HG03565 (cell line): Measurements from ENCODE around the gene UBE2J1.
"Not testable (repeated sequence)": the region's sequence is repeated elsewhere in the genome, so short reads cannot be mapped to it uniquely, and the experiment has no call there.

Source experiments
- ATAC-seq: cut with Tn5 transposase; IDR thresholded peaks from one replicate; pipeline ENCODE4 v1.9.1; 2021; ENCODE audit warnings: mild to moderate bottlenecking, moderate library complexity; ENCODE audit not compliant: unreplicated experiment

Gene UBE2J1

DNA sequence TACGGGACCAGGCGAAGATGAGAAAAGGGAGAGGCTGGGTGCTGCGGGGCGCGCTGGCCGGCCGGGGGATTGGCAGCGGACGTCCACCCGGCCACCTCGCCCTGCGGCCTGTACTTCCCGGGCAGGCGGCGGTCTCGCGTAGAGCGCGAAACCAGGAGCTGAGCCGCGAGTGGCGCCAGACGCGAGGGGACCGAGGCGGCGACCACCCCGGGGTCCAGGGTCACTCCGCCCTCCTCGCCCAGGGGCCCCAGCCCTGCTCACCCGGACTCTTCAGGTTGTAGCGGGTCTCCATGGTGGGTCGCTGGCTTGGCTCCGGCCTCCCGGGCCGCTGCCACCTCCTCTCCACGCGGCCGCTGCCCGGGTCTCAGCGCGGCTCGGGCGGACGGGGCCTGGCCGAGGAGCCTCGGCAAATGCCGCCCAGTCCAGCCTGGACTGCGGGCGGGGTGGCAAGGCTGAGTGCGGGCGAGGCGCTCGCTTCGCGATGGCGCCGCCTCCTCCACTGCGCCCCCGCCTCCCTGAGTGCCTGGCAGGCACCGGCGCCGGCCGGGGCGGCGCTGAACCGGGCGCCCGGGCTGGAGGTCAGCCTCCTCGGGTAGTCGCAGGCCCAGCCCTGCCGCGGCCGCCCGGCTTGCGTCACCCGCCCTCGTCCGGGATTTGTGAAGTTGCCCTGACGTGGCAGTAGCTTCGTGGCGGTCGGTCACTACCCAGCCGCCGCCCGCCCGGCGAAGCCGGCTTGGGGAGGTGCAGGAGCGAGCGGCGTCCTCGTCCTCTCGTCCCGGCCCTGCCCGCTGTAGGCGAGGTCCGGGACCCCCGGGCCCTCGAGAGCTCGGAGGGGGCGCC is at the start of gene UBE2J1:
Gene UBE2J1, minus strand, starts transcription at position 445 of the 840 bp plus-strand sequence. Its CDS starts 153 bp downstream, at position 292.
- ATAC-seq: peak; percentile 30

- ATAC-seq: no peak
These were observed 48.4 kb upstream of the UBE2J1 start for GRCh38 chr6:89400912-89401399.

GRCh38 chr6:89400050-89400449 is 47.5 kb upstream of the UBE2J1 start:
- ATAC-seq: no peak

DNA sequence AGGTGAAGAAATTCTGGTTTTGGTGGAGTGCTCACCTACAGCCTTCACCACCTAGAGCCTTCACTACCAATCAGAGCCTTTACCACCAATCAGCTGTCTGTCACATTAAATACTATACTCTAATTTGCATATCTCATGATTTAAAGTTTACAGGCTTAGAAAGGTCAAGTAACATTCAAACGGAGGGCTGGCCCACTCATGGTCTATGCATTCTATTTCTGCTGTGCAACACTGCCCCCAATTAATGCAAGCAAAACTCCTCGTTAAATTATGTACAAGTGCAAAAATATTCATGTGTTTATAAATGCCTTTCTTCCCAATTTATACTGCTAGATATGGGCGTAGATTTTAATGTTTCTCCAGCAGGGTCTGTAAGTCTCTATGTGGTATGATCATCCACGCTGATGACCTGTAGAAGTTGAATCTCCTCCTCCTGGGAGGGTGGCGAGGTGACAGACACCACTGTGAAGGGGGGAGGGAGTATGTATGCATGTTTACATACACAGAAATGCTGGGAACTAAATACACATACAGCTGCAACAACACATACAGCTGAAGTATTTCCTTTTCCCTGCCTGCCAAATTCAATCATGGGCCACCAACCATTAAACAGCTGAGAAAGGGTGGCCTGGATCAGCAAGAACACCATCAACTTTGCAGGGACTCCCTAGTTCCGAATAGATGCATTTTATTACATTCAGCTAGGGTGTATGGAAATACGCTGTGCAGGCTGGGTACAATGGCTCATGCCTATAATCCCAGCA is 46.4 kb upstream of the UBE2J1 start:
- no peak for ATAC-seq

GRCh38 chr6:89397884-89398283 is 45.4 kb upstream of the UBE2J1 start:
- not testable (repeated sequence) for ATAC-seq

DNA sequence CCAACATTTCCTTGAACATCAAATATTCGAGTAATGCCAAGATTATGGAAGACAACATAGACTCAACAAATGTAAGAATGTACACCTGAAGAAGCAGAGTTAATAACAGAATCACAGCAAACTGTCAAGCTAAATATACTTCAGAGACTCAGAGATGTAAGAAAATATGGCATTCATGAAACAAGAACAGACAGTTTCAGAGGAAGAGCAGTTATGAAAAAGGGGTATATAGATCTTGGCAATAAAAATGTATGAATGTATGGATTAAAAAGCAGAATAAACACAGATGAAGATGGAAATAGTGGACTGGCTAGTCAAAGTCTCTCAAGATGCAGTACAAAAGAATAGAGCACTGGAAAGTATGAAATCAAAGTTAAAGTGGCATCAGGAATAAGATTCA is 41.1 kb upstream of the UBE2J1 start:
- no peak for ATAC-seq

GRCh38 chr6:89392823-89393222 is 40.3 kb upstream of the UBE2J1 start:
- ATAC-seq: no peak

- ATAC-seq: no peak
These were observed 36.3 kb upstream of the UBE2J1 start for GRCh38 chr6:89388846-89389245.

DNA sequence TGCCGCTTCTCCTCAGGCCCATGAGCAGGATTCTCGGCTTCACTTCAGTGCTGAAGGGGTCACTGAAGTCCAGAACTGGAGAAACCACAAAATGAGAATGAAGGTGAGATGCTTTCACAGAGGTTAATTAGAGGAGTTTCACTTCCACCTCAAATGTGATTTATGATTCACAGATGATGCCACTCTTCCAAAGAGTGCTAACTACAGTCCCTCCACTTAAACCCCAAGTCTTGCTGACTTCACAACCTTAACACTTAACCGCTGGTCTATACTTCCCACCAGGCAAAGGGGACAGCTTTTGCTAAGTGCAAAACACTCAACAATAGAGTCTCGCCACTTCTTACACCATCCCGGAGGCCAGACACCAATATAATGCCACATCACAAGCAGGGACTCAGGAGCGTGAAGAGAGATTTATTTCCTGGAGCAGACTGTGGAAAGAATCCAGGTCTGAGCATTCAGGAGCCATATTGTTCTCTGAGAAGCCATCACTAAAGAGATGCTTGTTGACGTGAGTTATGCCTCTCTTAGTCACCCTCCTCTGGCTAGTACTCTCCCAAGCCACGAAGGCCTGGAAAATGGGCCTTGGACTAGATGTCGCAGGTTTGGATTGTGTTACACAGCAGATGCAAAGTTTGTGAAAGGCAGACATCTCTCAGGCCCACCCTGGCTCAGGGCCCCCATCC is 35.1 kb upstream of the UBE2J1 start:
- ATAC-seq: peak; percentile 95

DNA sequence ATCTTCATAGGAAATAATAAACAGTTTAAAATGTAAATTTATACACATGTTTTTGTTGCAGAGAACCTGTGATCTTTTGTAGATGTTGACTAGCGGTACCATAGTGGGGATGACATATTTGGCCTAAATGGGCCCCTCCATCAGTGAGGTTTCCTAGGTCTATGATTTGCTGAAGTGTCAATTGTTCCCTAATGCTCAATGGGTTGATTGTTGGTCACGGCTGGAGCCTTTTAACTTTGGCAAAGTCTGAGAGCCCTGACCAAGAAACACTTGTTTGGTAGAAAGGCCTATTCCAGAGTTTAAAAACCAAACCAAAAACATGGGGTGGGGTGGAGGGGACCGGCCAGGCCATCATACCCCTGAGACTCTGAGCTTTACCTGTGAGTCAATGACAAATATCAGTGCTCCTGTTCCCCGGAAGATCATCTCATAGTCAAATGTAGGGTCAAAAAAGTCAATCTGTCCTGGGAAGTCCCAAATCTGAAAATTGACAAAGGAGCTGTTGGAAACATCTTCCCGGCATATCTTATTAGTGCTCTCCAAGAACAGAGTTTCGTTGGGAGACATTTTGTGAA is 34.5 kb upstream of the UBE2J1 start:
- ATAC-seq: no peak

DNA sequence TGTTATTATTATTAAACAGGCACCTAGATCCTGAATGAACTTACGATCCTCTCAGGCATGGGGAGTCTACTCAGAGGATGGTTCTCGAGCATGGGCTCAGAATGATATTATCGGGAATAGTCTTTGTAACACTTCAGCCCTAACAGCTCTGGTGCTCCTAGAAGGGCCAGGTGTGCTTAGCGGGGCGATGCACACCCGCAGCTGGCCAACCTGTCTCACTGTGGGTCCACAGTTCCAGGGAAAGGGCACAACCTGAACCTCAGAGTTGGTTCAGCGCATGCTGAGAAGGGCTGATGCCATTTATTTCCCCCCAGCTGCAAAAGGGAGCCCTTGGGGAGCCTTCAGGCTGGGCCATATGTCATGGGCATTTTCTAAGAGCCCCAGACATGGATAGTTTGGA is 33.3 kb upstream of the UBE2J1 start:
- ATAC-seq: no peak

DNA sequence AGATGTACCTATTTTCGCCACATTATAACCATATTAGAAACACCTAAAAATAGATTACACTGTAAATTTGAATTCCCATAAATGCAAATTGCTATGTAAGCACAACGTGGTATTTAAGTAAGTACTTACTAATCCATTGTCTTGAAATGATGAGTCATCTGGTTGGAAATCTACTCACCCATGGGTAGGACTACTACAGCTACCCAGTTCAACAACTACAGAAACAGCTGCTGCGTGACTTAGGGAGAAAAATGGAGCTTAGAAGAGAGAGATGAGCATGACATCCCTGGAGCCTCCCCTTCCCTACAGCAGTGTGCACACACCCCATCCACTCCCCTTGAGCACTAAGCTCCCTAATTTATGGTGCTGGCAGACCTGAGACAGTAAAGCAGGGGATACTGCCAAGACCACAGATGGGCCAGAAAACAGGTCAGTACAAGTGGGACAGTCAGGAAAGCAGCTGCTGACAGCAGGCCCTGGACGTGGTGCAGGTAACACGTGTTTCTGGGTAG is 32.7 kb upstream of the UBE2J1 start:
- ATAC-seq: no peak

- ATAC-seq: no peak
These were observed 28.5 kb upstream of the UBE2J1 start for GRCh38 chr6:89381031-89381430.

DNA sequence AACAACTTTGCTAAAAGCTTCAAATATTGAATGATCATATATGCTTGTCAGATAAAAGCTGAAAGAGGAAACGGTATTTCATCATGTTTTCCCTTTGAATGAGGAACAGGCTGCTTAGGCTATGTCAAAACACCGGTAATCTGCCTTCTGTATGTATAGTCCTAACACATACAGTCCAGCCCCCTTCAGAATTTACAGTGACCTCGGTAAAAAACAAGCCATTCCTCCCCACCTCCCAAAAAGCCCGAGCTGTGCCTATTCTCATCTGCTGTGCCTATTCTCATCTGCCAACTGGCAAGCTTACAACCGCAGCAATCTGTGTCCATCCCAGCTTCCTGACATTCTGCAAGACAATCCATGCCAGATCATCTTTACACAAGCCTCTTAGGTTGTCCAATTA is 26.8 kb upstream of the UBE2J1 start:
- ATAC-seq: no peak

DNA sequence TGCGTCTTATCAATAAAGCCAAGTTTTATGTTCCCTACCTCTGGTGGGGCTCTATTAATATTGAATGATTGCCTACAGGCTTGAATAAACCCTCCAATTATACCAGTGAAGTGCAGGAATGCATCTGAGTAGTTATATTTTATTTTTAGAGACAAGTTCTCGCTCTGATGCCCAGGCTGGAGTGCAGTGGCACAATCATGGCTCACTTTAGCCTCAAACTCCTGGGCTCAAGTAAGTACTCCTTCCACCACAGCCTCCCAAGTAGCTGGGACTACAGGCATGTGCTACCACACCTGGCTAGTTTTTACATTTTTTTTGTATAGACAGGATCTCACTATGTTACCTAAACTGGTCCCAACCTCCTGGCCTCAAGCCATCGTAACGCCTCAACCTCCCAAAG is 26.1 kb upstream of the UBE2J1 start:
- no peak for ATAC-seq

- peak; percentile 53 for ATAC-seq
These were observed 23.1 kb upstream of the UBE2J1 start for GRCh38 chr6:89375427-89376267.

GRCh38 chr6:89372506-89372901 is 20.0 kb upstream of the UBE2J1 start:
- peak; percentile 34 for ATAC-seq

GRCh38 chr6:89371849-89372505 is 19.5 kb upstream of the UBE2J1 start:
- ATAC-seq: peak; percentile 62

GRCh38 chr6:89368999-89369398 is 16.5 kb upstream of the UBE2J1 start:
- ATAC-seq: no peak
